BLaER1 treated with 17β-estradiol and CSF1 and Interleukin-3, amounts not matched to agents 10 nM and 100 nM (cell line): ENCODE measurements around the gene TTC39B.

Source experiments
- H3K27ac ChIP-seq, 11 experiments: shearing (Covaris generic); formaldehyde crosslinking; 2 replicates each; pipeline ENCODE4 v1.8.1; 2022
- H3K27me3 ChIP-seq, 11 experiments: shearing (Covaris generic); formaldehyde crosslinking; 2 replicates each; pipeline ENCODE4 v1.8.1; 2022
- H3K36me3 ChIP-seq, 11 experiments: shearing (Covaris generic); formaldehyde crosslinking; 2 replicates each; pipeline ENCODE4 v1.8.1; 2022
- H3K4me1 ChIP-seq, 10 experiments: shearing (Covaris generic); formaldehyde crosslinking; 2 replicates each; pipeline ENCODE4 v1.8.1; 2022
- H3K4me2 ChIP-seq, 11 experiments: shearing (Covaris generic); formaldehyde crosslinking; 2 replicates each; pipeline ENCODE4 v1.8.1; 2022
- H3K4me3 ChIP-seq, 10 experiments: shearing (Covaris generic); formaldehyde crosslinking; 2 replicates each; pipeline ENCODE4 v1.8.1; 2022
- H3K9ac ChIP-seq, 11 experiments: shearing (Covaris generic); formaldehyde crosslinking; 2 replicates each; pipeline ENCODE4 v1.8.1; 2022
- H3K9me3 ChIP-seq, 11 experiments: shearing (Covaris generic); formaldehyde crosslinking; replicated peaks in 1 of 11; 2 replicates each; pipeline ENCODE4 v1.8.1; 2022
- H4K20me1 ChIP-seq, 11 experiments: shearing (Covaris generic); formaldehyde crosslinking; 2 replicates each; pipeline ENCODE4 v1.8.1; 2022
- Cebpa-rat ChIP-seq, 11 experiments: shearing (Covaris generic); IDR thresholded peaks; 2 replicates each; pipeline ENCODE4 v1.8.1; 2022

The TTC39B gene

GRCh38 chr9:15229409-15229808 is 77.6 kb downstream of the TTC39B start:
- Histone ChIP-seq H4K20me1 (no peaks in the 10 kb centered on the region), H3K4me1 (no peaks in the 10 kb centered on the region), H3K27ac (no peak overlapping the region), H3K27me3 (no peaks in the 10 kb centered on the region), H3K36me3 (no peaks in the 10 kb centered on the region), H3K9me3 (peaks cover 13 to 27% (median 23%) of the 10 kb centered on the region in 11 experiments; a peak in 21 of 22 replicates), H3K4me2 (no peak overlapping the region), H3K9ac (no peak overlapping the region), H3K4me3 (no peak overlapping the region)
- TF ChIP-seq Cebpa-rat (IDR thresholded peaks at IDR 0.05): no peak

DNA sequence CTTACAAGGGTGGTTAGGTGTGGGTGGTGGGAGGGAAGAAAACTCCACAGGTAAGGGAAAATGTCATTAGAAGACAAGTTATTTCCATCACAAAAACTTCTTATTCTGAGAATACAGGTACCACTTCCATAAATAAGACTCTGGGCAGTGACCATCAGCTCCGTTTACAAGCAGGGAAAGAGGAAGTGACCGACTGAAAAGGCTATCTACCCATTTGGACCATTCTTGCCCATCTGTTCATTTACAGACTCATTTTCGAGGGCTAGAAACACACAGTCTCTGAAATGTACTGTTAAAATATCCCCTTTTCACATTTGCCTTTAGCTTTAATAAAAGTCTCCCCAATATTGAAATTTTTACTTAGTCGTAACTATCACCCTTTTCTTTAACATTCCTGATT is 79.5 kb downstream of the TTC39B start:
- H4K20me1 ChIP-seq: no peaks in the 10 kb centered on the region
- no peak overlapping the region for H3K9ac ChIP-seq
- peaks cover 0 to 9% (median 7%) of the 10 kb centered on the region in 11 experiments; a peak in 16 of 22 replicates for H3K9me3 ChIP-seq
- no peak overlapping the region for H3K27ac ChIP-seq
- no peak overlapping the region for H3K4me2 ChIP-seq
- no peak for TF ChIP-seq Cebpa-rat (IDR thresholded peaks at IDR 0.05)
- no peaks in the 10 kb centered on the region for H3K36me3 ChIP-seq
- no peak overlapping the region for H3K4me3 ChIP-seq
- no peaks in the 10 kb centered on the region for H3K4me1 ChIP-seq
- no peaks in the 10 kb centered on the region for H3K27me3 ChIP-seq

- no peaks in the 10 kb centered on the region for H4K20me1 ChIP-seq
- no peak for TF ChIP-seq Cebpa-rat (IDR thresholded peaks at IDR 0.05)
- no peaks in the 10 kb centered on the region for H3K9me3 ChIP-seq
- no peak overlapping the region for H3K27ac ChIP-seq
- no peaks in the 10 kb centered on the region for H3K4me1 ChIP-seq
- H3K4me2 ChIP-seq: no peak overlapping the region
- H3K36me3 ChIP-seq: no peaks in the 10 kb centered on the region
- H3K9ac ChIP-seq: no peak overlapping the region
- H3K27me3 ChIP-seq: no peaks in the 10 kb centered on the region
- H3K4me3 ChIP-seq: no peak overlapping the region
These were observed 81.4 kb downstream of the TTC39B start for GRCh38 chr9:15225564-15226126.

GRCh38 chr9:15222313-15222712 is 84.7 kb downstream of the TTC39B start:
- H3K4me2 ChIP-seq: no peak overlapping the region
- no peaks in the 10 kb centered on the region for H3K4me1 ChIP-seq
- H3K9me3 ChIP-seq: no peaks in the 10 kb centered on the region
- no peak overlapping the region for H3K4me3 ChIP-seq
- no peaks in the 10 kb centered on the region for H3K27me3 ChIP-seq
- H3K27ac ChIP-seq: no peak overlapping the region
- H3K9ac ChIP-seq: no peak overlapping the region
- H3K36me3 ChIP-seq: no peaks in the 10 kb centered on the region
- H4K20me1 ChIP-seq: no peaks in the 10 kb centered on the region
- no peak for TF ChIP-seq Cebpa-rat (IDR thresholded peaks at IDR 0.05)

DNA sequence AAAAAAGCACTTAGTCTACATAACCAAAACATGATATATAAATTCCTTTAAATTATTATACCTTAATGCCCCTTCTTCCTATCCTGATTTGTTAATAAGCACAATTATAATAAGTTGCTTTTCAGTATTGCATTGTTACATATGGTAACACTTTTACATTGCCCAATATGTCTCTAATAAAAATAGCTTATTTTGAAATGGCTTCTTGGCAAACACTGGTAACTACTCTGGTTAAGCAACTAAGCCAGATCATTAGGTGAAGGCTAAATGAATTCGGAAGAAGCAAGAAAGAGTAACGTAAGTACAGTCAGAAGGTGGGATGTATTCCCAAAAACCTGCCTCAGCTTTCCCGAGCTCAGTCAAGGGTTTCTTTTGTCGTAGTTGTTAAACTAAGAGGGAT is 85.3 kb downstream of the TTC39B start:
- Histone ChIP-seq H3K4me3 (no peak overlapping the region), H3K4me1 (no peaks in the 10 kb centered on the region), H3K36me3 (no peaks in the 10 kb centered on the region), H3K4me2 (no peak overlapping the region), H3K27me3 (no peaks in the 10 kb centered on the region), H3K9ac (no peak overlapping the region), H3K9me3 (no peaks in the 10 kb centered on the region), H4K20me1 (no peaks in the 10 kb centered on the region), H3K27ac (no peak overlapping the region)
- no peak for TF ChIP-seq Cebpa-rat (IDR thresholded peaks at IDR 0.05)

DNA sequence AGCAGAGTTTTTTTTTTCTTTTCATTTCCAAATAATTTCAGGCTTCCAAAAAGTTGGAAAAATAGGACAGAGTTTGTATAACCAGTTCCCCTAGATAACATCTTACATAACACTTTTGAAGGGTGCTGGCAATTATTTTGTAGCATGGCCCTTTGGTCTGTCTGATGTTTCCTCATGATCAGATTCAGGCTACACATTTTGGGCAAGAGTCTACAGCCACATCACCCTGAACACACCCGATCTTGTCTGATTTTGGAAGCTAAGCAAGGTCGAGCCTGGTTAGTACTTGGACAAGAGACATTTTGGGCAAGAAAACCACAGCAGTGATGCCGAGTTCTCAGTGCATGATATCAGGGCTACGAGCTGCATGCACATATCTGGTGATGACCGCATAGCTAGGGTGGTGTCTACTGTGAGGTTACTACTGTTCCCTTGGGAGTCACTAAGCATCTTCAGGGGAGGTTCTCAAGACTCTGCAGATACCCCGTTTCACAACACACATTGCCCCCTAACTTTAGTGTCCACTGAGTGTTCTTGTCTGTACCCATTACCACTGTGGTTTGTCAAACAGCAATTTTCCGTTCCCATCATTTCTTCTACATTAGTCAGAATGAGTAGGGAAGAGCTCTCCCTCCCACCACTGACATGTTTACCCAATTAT is 86.2 kb downstream of the TTC39B start:
- no peaks in the 10 kb centered on the region for H4K20me1 ChIP-seq
- no peak for TF ChIP-seq Cebpa-rat (IDR thresholded peaks at IDR 0.05)
- no peaks in the 10 kb centered on the region for H3K36me3 ChIP-seq
- H3K4me1 ChIP-seq: no peaks in the 10 kb centered on the region
- no peak overlapping the region for H3K9ac ChIP-seq
- no peak overlapping the region for H3K4me3 ChIP-seq
- H3K27ac ChIP-seq: no peak overlapping the region
- H3K9me3 ChIP-seq: no peaks in the 10 kb centered on the region
- H3K27me3 ChIP-seq: no peaks in the 10 kb centered on the region
- H3K4me2 ChIP-seq: no peak overlapping the region

GRCh38 chr9:15219546-15219945 is 87.5 kb downstream of the TTC39B start:
- H3K4me3 ChIP-seq: no peak overlapping the region
- no peak overlapping the region for H3K27ac ChIP-seq
- H3K9ac ChIP-seq: no peak overlapping the region
- H3K36me3 ChIP-seq: no peaks in the 10 kb centered on the region
- H3K9me3 ChIP-seq: no peaks in the 10 kb centered on the region
- no peak for TF ChIP-seq Cebpa-rat (IDR thresholded peaks at IDR 0.05)
- H3K4me1 ChIP-seq: no peaks in the 10 kb centered on the region
- H4K20me1 ChIP-seq: no peaks in the 10 kb centered on the region
- no peak overlapping the region for H3K4me2 ChIP-seq
- H3K27me3 ChIP-seq: no peaks in the 10 kb centered on the region

DNA sequence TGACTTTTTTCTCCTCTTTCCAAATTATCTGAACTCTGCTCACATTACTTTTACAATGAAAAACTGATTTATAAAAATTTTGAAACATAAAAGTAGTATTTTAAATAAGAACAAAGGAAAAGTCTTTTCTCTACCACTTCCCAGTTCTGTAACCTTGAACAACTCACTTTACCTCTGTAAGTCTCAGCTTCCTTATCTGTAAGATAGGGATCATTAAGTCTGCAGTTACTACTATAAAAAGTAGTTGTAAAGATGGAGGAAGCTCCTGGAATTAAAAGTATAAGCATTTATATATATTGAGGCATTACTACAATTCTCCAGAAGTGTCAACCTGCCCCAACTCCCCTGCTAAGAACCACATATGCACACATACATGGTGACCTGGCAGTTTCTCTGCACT is 88.0 kb downstream of the TTC39B start:
- H3K9ac ChIP-seq: no peak overlapping the region
- H3K27ac ChIP-seq: no peak overlapping the region
- H4K20me1 ChIP-seq: no peaks in the 10 kb centered on the region
- no peaks in the 10 kb centered on the region for H3K9me3 ChIP-seq
- no peak for TF ChIP-seq Cebpa-rat (IDR thresholded peaks at IDR 0.05)
- no peaks in the 10 kb centered on the region for H3K36me3 ChIP-seq
- H3K27me3 ChIP-seq: no peaks in the 10 kb centered on the region
- no peak overlapping the region for H3K4me3 ChIP-seq
- no peaks in the 10 kb centered on the region for H3K4me1 ChIP-seq
- no peak overlapping the region for H3K4me2 ChIP-seq

- no peak for TF ChIP-seq Cebpa-rat (IDR thresholded peaks at IDR 0.05)
- no peaks in the 10 kb centered on the region for H4K20me1 ChIP-seq
- no peak overlapping the region for H3K4me3 ChIP-seq
- H3K4me2 ChIP-seq: no peak overlapping the region
- no peaks in the 10 kb centered on the region for H3K9me3 ChIP-seq
- H3K4me1 ChIP-seq: no peaks in the 10 kb centered on the region
- H3K27ac ChIP-seq: no peak overlapping the region
- H3K27me3 ChIP-seq: no peaks in the 10 kb centered on the region
- H3K9ac ChIP-seq: no peak overlapping the region
- no peaks in the 10 kb centered on the region for H3K36me3 ChIP-seq
These were observed 93.8 kb downstream of the TTC39B start for GRCh38 chr9:15213249-15213648.

- no peak overlapping the region for H3K27ac ChIP-seq
- H3K4me2 ChIP-seq: no peak overlapping the region
- H3K4me1 ChIP-seq: no peaks in the 10 kb centered on the region
- no peaks in the 10 kb centered on the region for H4K20me1 ChIP-seq
- H3K36me3 ChIP-seq: no peaks in the 10 kb centered on the region
- no peak overlapping the region for H3K4me3 ChIP-seq
- H3K27me3 ChIP-seq: no peaks in the 10 kb centered on the region
- H3K9ac ChIP-seq: no peak overlapping the region
- peaks cover 0 to 3% (median 0%) of the 10 kb centered on the region in 11 experiments; a peak in 2 of 22 replicates for H3K9me3 ChIP-seq
- no peak for TF ChIP-seq Cebpa-rat (IDR thresholded peaks at IDR 0.05)
These were observed 95.1 kb downstream of the TTC39B start for GRCh38 chr9:15211815-15212495.
